ENCODE measurements around the gene RBMX. TPM values are rescaled to one million over a fixed set of nuclear protein-coding genes. Genes with fewer than 3 reads are reported as not detected.

Gene RBMX
- total and polyA plus RNA-seq, 2 experiments from 2014 or later = 337 to 601 TPM

GRCh38 chrX:136835761-136836160 lies 44.8 kb downstream of the RBMX start:
- TF ChIP-seq JUNB (IDR thresholded peaks at IDR 0.05; ENCODE audit: unreplicated experiment) (no peak), POLR2AphosphoS5 (IDR thresholded peaks at IDR 0.05; ENCODE audit: low read depth) (no peak), NANOG (IDR thresholded peaks at IDR 0.05; ENCODE audit: borderline replicate concordance) (no peak), ZNF114 (CRISPR knock-in tag; IDR thresholded peaks at IDR 0.05) (no peak), EZH2phosphoT487 (IDR thresholded peaks at IDR 0.05; ENCODE audit: unreplicated experiment) (no peak), REST (IDR thresholded peaks at IDR 0.05; ENCODE audit: unreplicated experiment) (no peak), EZH2 (IDR thresholded peaks at IDR 0.05; ENCODE audit: low read depth, unreplicated experiment) (no peak), CTCF (conservative IDR thresholded peaks at IDR 0.05; ENCODE audit: low read depth in 2 of 2) (no peak), CREB1 (CRISPR knock-in tag; IDR thresholded peaks at IDR 0.05; ENCODE audit: low read depth) (no peak), ZNF331 (CRISPR knock-in tag; IDR thresholded peaks at IDR 0.05; ENCODE audit: low read depth) (no peak), STAT1 (IDR thresholded peaks at IDR 0.05; ENCODE audit: unreplicated experiment) (no peak)
- TF ChIP-seq, protein P1, sequence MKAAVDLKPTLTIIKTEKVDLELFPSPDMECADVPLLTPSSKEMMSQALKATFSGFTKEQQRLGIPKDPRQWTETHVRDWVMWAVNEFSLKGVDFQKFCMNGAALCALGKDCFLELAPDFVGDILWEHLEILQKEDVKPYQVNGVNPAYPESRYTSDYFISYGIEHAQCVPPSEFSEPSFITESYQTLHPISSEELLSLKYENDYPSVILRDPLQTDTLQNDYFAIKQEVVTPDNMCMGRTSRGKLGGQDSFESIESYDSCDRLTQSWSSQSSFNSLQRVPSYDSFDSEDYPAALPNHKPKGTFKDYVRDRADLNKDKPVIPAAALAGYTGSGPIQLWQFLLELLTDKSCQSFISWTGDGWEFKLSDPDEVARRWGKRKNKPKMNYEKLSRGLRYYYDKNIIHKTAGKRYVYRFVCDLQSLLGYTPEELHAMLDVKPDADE (IDR thresholded peaks at IDR 0.05) = no peak
- TF ChIP-seq, protein P2, sequence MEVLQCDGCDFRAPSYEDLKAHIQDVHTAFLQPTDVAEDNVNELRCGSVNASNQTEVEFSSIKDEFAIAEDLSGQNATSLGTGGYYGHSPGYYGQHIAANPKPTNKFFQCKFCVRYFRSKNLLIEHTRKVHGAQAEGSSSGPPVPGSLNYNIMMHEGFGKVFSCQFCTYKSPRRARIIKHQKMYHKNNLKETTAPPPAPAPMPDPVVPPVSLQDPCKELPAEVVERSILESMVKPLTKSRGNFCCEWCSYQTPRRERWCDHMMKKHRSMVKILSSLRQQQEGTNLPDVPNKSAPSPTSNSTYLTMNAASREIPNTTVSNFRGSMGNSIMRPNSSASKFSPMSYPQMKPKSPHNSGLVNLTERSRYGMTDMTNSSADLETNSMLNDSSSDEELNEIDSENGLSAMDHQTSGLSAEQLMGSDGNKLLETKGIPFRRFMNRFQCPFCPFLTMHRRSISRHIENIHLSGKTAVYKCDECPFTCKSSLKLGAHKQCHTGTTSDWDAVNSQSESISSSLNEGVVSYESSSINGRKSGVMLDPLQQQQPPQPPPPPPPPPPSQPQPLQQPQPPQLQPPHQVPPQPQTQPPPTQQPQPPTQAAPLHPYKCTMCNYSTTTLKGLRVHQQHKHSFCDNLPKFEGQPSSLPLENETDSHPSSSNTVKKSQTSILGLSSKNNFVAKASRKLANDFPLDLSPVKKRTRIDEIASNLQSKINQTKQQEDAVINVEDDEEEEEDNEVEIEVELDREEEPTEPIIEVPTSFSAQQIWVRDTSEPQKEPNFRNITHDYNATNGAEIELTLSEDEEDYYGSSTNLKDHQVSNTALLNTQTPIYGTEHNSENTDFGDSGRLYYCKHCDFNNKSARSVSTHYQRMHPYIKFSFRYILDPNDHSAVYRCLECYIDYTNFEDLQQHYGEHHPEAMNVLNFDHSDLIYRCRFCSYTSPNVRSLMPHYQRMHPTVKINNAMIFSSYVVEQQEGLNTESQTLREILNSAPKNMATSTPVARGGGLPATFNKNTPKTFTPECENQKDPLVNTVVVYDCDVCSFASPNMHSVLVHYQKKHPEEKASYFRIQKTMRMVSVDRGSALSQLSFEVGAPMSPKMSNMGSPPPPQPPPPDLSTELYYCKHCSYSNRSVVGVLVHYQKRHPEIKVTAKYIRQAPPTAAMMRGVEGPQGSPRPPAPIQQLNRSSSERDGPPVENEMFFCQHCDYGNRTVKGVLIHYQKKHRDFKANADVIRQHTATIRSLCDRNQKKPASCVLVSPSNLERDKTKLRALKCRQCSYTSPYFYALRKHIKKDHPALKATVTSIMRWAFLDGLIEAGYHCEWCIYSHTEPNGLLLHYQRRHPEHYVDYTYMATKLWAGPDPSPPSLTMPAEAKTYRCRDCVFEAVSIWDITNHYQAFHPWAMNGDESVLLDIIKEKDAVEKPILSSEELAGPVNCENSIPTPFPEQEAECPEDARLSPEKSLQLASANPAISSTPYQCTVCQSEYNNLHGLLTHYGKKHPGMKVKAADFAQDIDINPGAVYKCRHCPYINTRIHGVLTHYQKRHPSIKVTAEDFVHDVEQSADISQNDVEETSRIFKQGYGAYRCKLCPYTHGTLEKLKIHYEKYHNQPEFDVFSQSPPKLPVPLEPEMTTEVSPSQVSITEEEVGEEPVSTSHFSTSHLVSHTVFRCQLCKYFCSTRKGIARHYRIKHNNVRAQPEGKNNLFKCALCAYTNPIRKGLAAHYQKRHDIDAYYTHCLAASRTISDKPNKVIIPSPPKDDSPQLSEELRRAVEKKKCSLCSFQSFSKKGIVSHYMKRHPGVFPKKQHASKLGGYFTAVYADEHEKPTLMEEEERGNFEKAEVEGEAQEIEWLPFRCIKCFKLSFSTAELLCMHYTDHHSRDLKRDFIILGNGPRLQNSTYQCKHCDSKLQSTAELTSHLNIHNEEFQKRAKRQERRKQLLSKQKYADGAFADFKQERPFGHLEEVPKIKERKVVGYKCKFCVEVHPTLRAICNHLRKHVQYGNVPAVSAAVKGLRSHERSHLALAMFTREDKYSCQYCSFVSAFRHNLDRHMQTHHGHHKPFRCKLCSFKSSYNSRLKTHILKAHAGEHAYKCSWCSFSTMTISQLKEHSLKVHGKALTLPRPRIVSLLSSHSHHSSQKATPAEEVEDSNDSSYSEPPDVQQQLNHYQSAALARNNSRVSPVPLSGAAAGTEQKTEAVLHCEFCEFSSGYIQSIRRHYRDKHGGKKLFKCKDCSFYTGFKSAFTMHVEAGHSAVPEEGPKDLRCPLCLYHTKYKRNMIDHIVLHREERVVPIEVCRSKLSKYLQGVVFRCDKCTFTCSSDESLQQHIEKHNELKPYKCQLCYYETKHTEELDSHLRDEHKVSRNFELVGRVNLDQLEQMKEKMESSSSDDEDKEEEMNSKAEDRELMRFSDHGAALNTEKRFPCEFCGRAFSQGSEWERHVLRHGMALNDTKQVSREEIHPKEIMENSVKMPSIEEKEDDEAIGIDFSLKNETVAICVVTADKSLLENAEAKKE (CRISPR knock-in tag; IDR thresholded peaks at IDR 0.05) = no peak
- Mint-ChIP-seq H3K9me3 (no peaks in the 10 kb centered on the region), H3K36me3 (ENCODE audit: low read depth) (no peaks in the 10 kb centered on the region), H3K4me1 (peaks cover 9% of the 10 kb centered on the region; the same call in 2 of the 3 replicates), H3K27me3 (ENCODE audit: insufficient read depth, low read depth, poor library complexity) (no peaks in the 10 kb centered on the region), H3K27ac (no peak overlapping the region), H3K4me3 (no peak overlapping the region)
- Histone ChIP-seq H3K79me2 (replicated peaks; ENCODE audit: insufficient read depth) (no peaks in the 10 kb centered on the region), H2AFZ (no peak overlapping the region), H3K4me1 (ENCODE audit: insufficient read depth) (peaks cover 6% of the 10 kb centered on the region; the same call in 1 of the 2 replicates), H3K4me3 (no peak overlapping the region), H3K36me3 (ENCODE audit: insufficient read depth) (no peaks in the 10 kb centered on the region), H4K20me1 (replicated peaks; ENCODE audit: insufficient read depth) (no peaks in the 10 kb centered on the region), H3K9me2 (ENCODE audit: insufficient read depth) (no peaks in the 10 kb centered on the region), H3K27ac (ENCODE audit: low read depth) (no peak overlapping the region), H3F3A (replicated peaks; ENCODE audit: low read depth) (no peaks in the 10 kb centered on the region), H3K4me2 (no peak overlapping the region), H3K27me3 (ENCODE audit: insufficient read depth) (no peaks in the 10 kb centered on the region)
- ATAC-seq = no peak
- no peak for DNase-seq (ENCODE audit: low spot score)
